ENCODE measurements around the gene THUMPD1.
"Not testable (repeated sequence)": the region's sequence is repeated elsewhere in the genome, so short reads cannot be mapped to it uniquely, and the experiment has no call there.

THUMPD1 gene

GRCh38 chr16:20747030-20747816, 5.6 kb upstream of the THUMPD1 start:
- no peak for DNase-seq (ENCODE audit: low read depth)

- no peak for DNase-seq (ENCODE audit: low read depth)
Observed at GRCh38 chr16:20746461-20746860, 4.8 kb upstream of the THUMPD1 start.

- DNase-seq (ENCODE audit: low read depth) = no peak
Observed at GRCh38 chr16:20744922-20745440, 3.4 kb upstream of the THUMPD1 start.

- no peak for DNase-seq (ENCODE audit: low read depth)
Observed at GRCh38 chr16:20743591-20743990, 2.0 kb upstream of the THUMPD1 start.

GRCh38 chr16:20740901-20741521, 607 bp downstream of the THUMPD1 start:
- DNase-seq (ENCODE audit: low read depth) = peak; percentile 55

GRCh38 chr16:20740007-20740883, 1.4 kb downstream of the THUMPD1 start:
- DNase-seq (ENCODE audit: low read depth) = no peak

DNA sequence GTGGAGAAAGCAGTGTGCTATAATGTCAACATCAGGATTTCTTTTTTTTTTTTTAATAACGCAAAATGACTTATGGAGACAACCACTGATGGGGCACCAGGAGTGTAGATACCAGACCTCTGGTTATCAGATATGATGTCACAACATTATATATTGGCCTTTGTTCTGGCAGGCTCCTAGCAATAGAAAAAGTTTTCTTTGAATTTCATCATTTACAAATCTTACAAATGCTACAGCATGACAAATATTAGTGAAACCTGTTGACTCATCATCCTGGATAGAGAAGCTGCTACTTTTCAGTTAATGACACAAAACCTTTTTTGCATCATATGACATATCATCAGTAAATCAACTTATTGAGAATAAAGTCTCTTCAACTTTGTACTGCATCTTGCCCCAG, 6.1 kb downstream of the THUMPD1 start:
- peak; percentile 1 for DNase-seq (ENCODE audit: low read depth)

DNA sequence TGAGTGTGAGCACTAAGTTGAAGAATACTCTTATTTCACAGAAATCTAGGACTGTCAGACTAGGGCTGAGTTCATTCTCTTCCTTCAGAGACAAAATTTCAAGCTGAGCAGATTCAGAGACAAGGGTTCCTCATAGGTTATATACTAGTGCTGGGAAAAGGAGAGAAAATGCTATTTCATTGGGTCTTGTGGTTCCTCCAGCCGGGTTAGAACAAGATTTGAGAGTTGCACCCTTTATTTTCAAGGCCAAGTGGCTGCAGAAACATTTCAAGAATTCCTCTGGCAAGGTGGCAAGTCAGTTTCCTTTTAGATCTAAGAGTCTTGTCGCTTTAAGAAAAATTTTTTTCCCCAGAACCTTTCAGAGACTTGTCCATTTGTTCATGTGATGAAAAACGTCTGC, 6.8 kb downstream of the THUMPD1 start:
- DNase-seq (ENCODE audit: low read depth) = no peak

DNA sequence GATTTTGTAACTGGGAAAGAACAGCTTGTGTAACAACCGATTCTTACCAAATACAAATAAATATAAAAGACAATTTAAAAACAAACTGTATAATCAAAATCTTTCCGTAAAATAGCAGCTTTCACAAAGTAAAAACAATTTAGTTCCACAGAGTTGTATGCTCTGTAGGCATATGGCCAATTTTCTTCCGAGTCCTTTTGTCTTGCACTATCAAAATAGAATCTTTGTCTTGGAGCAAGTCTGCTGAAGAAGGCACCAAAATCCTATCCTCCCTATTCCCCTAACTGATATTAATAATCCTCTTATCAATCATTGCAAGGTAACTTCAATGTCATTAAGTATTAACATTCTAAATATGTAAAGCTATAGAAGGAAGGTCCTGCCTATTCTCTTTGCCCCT, 7.6 kb downstream of the THUMPD1 start:
- DNase-seq (ENCODE audit: low read depth) = no peak

DNA sequence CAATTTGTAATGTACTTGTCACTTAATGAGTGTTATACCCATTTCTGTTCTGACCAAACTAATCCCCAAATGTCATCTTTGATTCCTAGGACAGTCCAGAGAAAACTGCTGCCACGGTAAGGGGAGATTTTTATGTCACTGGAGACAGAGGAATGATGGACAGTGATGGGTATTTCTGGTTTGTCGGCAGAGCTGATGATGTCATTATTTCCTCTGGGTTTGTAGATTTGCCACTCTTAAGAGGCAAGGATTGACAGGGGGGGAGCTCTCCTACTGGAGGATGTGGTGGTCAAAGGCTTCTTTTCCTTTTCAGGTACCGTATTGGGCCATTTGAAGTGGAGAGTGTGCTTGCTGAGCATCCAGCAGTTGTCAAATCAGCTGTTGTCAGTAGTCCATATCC, 12.5 kb downstream of the THUMPD1 start:
- DNase-seq (ENCODE audit: low read depth) = no peak

GRCh38 chr16:20727181-20727580, 14.4 kb downstream of the THUMPD1 start:
- DNase-seq (ENCODE audit: low read depth) = no peak

DNA sequence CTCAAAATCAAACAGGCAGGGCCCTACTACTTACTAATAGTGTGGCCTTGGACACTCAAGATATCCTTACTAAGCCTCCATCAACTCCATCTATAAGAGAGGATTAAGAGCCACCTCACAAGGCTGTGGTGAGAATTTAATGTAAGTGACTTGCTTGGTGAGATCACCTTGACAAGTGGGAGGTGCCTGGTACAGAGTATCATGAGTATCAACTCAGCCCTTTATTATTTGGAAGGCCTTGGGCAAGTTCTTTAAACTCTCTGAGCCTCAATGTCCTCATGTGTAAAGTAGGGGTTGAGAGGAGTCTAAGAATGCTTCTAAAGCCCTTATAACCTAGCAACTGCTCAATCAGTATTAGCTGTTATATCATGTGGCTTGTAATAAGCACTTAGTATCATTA, 15.0 kb downstream of the THUMPD1 start:
- no peak for DNase-seq (ENCODE audit: low read depth)

DNA sequence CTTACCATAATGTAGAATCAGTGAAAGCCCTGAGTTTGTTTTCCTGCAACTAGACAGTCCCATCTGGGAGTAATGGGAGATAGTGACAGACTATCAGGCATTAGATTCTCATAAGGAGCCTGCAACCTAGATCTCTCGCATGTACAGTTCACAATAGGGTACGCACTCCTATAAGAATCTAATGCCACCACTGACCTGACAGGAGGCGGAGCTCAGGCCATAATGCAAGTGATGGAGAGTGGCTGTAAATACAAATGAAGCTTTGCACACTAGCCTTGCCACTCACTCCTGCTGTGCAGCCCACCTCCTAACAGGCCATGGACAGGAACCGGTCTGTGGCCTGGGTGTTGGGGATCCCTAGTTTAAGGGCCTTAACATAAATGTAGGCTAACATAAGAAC, 21.4 kb downstream of the THUMPD1 start:
- DNase-seq (ENCODE audit: low read depth) = no peak

DNA sequence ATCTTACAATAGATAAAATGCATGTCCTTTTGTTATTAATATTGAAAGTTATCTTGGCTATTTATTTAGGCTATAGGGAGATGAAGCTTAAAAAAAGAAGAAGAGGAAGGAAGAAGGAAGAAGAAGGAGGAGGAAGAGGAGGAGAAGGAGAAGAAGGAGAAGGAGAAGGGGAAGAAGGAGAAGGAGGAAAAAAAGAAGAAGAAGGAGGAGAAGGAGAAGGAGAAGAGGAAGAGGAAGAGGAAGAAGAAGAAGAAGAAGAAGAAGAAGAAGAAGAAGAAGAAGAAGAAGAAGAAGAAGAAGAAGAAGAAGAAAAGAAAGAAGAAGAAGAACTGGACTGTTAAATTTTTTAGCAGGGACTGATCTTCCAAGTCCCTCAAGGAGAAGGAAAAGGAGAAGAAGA, 23.9 kb downstream of the THUMPD1 start:
- not testable (repeated sequence) for DNase-seq (ENCODE audit: low read depth)

DNA sequence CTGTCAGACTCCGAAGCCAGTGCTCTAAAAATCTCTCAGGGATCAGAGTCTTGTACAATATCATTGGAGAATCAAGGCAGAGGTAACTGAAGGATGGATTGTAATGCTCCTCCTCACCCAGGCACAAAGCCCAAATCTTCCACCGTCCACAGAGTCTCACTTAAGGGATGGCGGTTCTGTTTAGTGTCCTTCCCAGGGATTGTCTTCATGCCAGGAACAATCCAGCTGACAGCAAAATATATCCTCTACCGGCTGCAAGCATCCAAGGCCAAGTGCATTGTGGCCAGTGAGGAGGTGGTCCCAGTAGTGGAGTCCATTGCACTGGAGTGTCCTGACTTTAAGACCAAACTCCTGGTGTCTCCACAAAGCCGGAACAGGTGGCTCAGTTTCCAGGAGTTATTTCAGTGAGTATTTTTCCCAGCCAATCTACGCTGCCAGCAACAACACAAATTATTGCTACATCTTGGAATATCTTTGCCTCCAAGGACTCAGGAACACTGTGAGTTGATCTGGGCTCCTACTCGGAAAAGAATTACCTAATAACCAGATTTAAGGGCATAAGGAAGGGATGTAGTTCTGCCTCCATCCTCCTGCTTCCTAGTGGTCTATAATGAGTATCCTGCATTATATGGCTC, 30.2 kb downstream of the THUMPD1 start:
- DNase-seq (ENCODE audit: low read depth) = no peak

GRCh38 chr16:20708129-20708528, 33.5 kb downstream of the THUMPD1 start:
- not testable (repeated sequence) for DNase-seq (ENCODE audit: low read depth)

- no peak for DNase-seq (ENCODE audit: low read depth)
Observed at GRCh38 chr16:20707461-20707860, 34.2 kb downstream of the THUMPD1 start.

DNA sequence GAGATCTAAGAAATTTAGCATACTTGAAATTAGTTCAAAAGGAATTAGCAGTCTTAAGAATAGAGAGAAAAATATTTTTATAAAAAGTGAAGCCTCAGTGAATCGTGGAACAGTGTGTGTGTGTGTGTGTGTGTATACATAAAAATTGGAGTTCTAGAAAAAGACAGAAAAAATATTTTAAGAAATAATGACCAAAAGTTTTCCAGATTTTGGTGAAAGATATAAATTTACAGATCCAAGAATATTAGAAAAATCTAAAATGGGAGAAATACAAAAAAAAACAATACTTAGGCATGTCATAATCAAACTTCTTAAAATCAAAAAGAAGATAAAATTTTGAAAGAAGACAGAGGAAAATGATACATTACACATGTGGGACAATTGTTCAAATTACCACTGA, 35.6 kb downstream of the THUMPD1 start:
- DNase-seq (ENCODE audit: low read depth) = not testable (repeated sequence)

DNA sequence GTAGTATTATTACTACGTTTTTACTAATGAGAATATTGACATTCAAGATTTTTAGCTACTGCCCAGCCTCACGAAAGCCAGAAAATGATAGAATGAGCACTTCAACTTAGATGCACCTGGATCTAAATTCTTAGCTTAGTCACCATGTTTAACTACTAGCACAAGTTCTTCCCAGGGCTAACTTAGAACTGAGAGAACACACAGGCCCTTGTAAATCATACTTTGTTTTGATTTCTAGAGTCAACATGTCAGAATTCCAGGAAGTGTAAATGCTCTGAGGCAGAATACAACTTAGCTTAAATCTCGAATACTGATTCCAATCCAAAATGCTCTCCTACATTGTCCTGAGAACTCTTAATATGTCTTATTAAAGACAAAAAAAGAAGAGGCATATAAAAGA, 37.3 kb downstream of the THUMPD1 start:
- no peak for DNase-seq (ENCODE audit: low read depth)

- not testable (repeated sequence) for DNase-seq (ENCODE audit: low read depth)
Observed at GRCh38 chr16:20701692-20702091, 39.9 kb downstream of the THUMPD1 start.

GRCh38 chr16:20696618-20697017, 45.0 kb downstream of the THUMPD1 start:
- no peak for DNase-seq (ENCODE audit: low read depth)

GRCh38 chr16:20695024-20695423, 46.6 kb downstream of the THUMPD1 start:
- no peak for DNase-seq (ENCODE audit: low read depth)
